LNCaP clone FGC (cell line): ENCODE measurements around the gene PIF1.

Experiments used
- DNase-seq: peaks from one replicate; pipeline ENCODE4 v3.0.0-alpha.2; 2011; ENCODE audit warnings: low read depth
- H3K4me3 ChIP-seq: 2 replicates; pipeline ENCODE4 v1.5.1; 2011; ENCODE audit warnings: mild to moderate bottlenecking, low read depth, low read length, control low read depth
- CTCF ChIP-seq: IDR thresholded peaks from 2 replicates; pipeline ENCODE4 v1.5.1; 2012; ENCODE audit warnings: mild to moderate bottlenecking; ENCODE audit not compliant: control insufficient read depth, insufficient read depth; ENCODE audit errors: extremely low read depth

Gene PIF1

GRCh38 chr15:64774629-64775493 lies 50.6 kb downstream of the PIF1 start:
- DNase-seq = no peak
- no peak for TF ChIP-seq CTCF
- H3K4me3 ChIP-seq = peak overlapping the region; percentile 13; the same call in 1 of the 2 replicates

- TF ChIP-seq CTCF = no peak
- no peak for DNase-seq
- no peak overlapping the region for H3K4me3 ChIP-seq
These were observed 51.3 kb downstream of the PIF1 start for GRCh38 chr15:64774037-64774628.

GRCh38 chr15:64773606-64774005 lies 51.8 kb downstream of the PIF1 start:
- no peak for DNase-seq
- TF ChIP-seq CTCF = no peak
- H3K4me3 ChIP-seq = no peak overlapping the region

- no peak for DNase-seq
- no peak overlapping the region for H3K4me3 ChIP-seq
- TF ChIP-seq CTCF = no peak
These were observed 52.5 kb downstream of the PIF1 start for GRCh38 chr15:64772964-64773363.

- no peak for TF ChIP-seq CTCF
- H3K4me3 ChIP-seq = no peak overlapping the region
- no peak for DNase-seq
These were observed 53.0 kb downstream of the PIF1 start for GRCh38 chr15:64772488-64772887.

- no peak for TF ChIP-seq CTCF
- no peak for DNase-seq
- no peak overlapping the region for H3K4me3 ChIP-seq
These were observed 54.8 kb downstream of the PIF1 start for GRCh38 chr15:64770626-64771025.
